ENCODE results near the gene SLC39A11.
A peak's percentile ranks its signal among the peaks of the same experiment; 100 is the strongest.
"Not testable (repeated sequence)": the region's sequence is repeated elsewhere in the genome, so short reads cannot be mapped to it uniquely, and the experiment has no call there.

SLC39A11 gene, protein sequence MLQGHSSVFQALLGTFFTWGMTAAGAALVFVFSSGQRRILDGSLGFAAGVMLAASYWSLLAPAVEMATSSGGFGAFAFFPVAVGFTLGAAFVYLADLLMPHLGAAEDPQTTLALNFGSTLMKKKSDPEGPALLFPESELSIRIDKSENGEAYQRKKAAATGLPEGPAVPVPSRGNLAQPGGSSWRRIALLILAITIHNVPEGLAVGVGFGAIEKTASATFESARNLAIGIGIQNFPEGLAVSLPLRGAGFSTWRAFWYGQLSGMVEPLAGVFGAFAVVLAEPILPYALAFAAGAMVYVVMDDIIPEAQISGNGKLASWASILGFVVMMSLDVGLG

DNA sequence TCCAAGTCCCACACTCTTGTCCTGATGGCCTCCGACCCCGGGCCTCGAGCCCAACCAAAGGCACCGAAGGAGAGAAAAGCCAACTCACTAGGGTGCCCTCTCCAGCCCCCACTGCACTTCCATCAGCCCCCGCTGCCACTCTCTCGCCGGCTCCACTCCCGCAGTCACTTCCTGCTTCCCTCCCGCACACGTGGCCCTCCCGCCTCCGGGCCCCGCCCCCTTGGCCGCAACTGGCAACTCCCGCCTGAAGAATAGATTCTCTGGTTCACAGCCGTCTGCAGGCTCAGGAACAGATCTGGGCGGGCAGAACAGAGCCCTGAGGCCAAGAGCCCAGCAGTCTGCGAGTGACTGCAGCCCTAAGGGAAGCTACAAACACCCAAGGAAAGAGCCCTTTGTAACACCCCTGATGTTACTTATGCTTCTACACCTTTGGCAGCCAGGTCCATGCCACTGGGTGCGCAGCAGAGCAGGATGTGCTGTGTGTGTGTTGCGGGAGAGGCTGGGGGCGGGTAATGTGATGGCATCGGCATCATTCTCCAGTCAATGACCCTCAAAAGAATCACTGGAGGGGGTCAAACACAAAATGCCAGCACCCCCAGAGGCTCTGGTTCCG is at the start of gene SLC39A11:
SLC39A11 (minus strand) TSS at position 166 of the 613 bp plus-strand sequence. CDS start 3,924 bp downstream, outside the sequence.
- H3K9me3 ChIP-seq (ENCODE audit: control insufficient read depth in 2 of 2, low read length in 2 of 2), result no peaks in the 10 kb centered on the region
- H3K27ac ChIP-seq (ENCODE audit: low read depth in 2 of 2, low read length in 2 of 2), result peak within 1 kb of the TSS; percentile 6 to 48
- peak within 1 kb of the TSS; percentile 87 to 90 for H3K4me3 ChIP-seq (ENCODE audit: low read length in 2 of 2)
- H3K36me3 ChIP-seq (ENCODE audit: control insufficient read depth in 2 of 2, insufficient read depth in 2 of 2, low read length in 2 of 2), result no peaks in the 10 kb centered on the region
- H3K9ac ChIP-seq (ENCODE audit: low read depth in 1 of 2, low read length in 2 of 2), result peak within 1 kb of the TSS; percentile 34 to 66
- peaks cover 10 to 13% of the 10 kb centered on the region in 2 donors for H3K4me1 ChIP-seq (ENCODE audit: control insufficient read depth in 2 of 2, insufficient read depth in 2 of 2, low read length in 2 of 2)
- peaks cover 0 to 2% of the 10 kb centered on the region in 2 donors for H3K27me3 ChIP-seq (ENCODE audit: control insufficient read depth in 2 of 2, insufficient read depth in 2 of 2, low read length in 2 of 2)

DNA sequence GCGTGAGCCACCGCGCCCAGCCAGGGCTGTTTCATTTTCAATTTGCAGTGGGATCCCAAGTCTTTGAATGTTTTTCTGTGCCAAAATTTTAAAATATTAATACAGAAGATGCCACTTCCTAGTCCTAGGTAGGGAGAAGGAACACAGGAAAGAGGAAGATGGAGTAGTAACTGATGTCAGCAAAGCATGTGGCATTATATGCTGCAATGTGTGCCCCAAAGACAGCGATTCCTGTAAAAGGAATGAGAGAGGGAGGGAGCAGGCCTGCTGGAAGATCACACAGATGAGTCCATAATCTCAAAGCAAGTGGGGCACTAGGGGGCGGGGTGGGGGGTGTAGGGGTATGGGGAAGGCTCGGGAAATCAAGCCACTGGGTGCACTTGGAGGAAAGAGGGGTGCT is 48.9 kb upstream of the SLC39A11 start:
- Histone ChIP-seq H3K27ac (ENCODE audit: low read depth in 2 of 2, low read length in 2 of 2) (no peak overlapping the region), H3K4me3 (ENCODE audit: low read length in 2 of 2) (no peak overlapping the region), H3K36me3 (ENCODE audit: control insufficient read depth in 2 of 2, insufficient read depth in 2 of 2, low read length in 2 of 2) (no peaks in the 10 kb centered on the region), H3K9ac (ENCODE audit: low read depth in 1 of 2, low read length in 2 of 2) (no peak overlapping the region), H3K4me1 (ENCODE audit: control insufficient read depth in 2 of 2, insufficient read depth in 2 of 2, low read length in 2 of 2) (no peaks in the 10 kb centered on the region), H3K27me3 (ENCODE audit: control insufficient read depth in 2 of 2, insufficient read depth in 2 of 2, low read length in 2 of 2) (peaks cover 0 to 4% of the 10 kb centered on the region in 2 donors), H3K9me3 (ENCODE audit: control insufficient read depth in 2 of 2, low read length in 2 of 2) (peaks cover 0 to 4% of the 10 kb centered on the region in 2 donors)

DNA sequence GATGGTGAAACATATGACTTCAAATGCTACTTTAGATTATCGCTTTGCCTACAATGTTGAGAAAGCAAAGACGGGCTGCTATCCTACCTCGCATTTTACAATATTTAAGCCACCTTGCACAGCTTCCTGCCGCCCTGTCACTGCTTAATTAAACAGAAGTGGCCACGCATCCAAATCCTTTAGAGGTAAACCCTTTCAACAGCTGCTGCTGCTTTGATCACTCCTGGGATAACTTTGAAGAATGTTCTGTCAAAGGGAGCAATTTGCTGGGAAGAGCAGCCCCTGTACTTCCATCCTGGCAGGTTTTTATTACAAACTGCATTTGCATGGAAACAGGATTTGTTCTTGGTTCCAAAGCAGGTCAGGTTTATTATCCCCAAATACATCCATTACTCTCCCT is 48.1 kb upstream of the SLC39A11 start:
- Histone ChIP-seq H3K27ac (ENCODE audit: low read depth in 2 of 2, low read length in 2 of 2) (no peak overlapping the region), H3K36me3 (ENCODE audit: control insufficient read depth in 2 of 2, insufficient read depth in 2 of 2, low read length in 2 of 2) (no peaks in the 10 kb centered on the region), H3K9ac (ENCODE audit: low read depth in 1 of 2, low read length in 2 of 2) (no peak overlapping the region), H3K4me1 (ENCODE audit: control insufficient read depth in 2 of 2, insufficient read depth in 2 of 2, low read length in 2 of 2) (no peaks in the 10 kb centered on the region), H3K9me3 (ENCODE audit: control insufficient read depth in 2 of 2, low read length in 2 of 2) (peaks cover 0 to 3% of the 10 kb centered on the region in 2 donors), H3K4me3 (ENCODE audit: low read length in 2 of 2) (no peak overlapping the region), H3K27me3 (ENCODE audit: control insufficient read depth in 2 of 2, insufficient read depth in 2 of 2, low read length in 2 of 2) (peaks cover 0 to 4% of the 10 kb centered on the region in 2 donors)

DNA sequence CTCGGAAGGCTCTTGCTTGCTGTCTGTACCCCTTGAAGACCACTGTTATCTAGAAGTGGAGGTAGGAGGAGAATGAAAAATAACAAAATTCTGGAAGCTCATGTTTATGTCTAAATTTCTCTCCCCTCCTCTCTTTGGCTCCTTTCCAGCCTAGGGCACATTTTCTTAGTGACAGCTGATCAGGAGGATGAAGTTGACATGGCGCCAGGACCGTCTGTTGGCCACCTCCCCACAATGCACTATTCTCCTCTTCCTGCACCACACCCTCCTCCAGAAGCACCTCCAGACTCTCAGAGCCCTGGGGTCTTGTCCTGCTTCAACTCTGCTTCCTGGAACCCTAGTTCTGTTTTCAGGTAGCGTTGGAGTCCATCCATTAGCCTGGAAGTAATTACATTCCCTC is 46.8 kb upstream of the SLC39A11 start:
- Histone ChIP-seq H3K4me1 (ENCODE audit: control insufficient read depth in 2 of 2, insufficient read depth in 2 of 2, low read length in 2 of 2) (no peaks in the 10 kb centered on the region), H3K27me3 (ENCODE audit: control insufficient read depth in 2 of 2, insufficient read depth in 2 of 2, low read length in 2 of 2) (peaks cover 0 to 4% of the 10 kb centered on the region in 2 donors), H3K36me3 (ENCODE audit: control insufficient read depth in 2 of 2, insufficient read depth in 2 of 2, low read length in 2 of 2) (no peaks in the 10 kb centered on the region), H3K9ac (ENCODE audit: low read depth in 1 of 2, low read length in 2 of 2) (no peak overlapping the region), H3K4me3 (ENCODE audit: low read length in 2 of 2) (no peak overlapping the region), H3K27ac (ENCODE audit: low read depth in 2 of 2, low read length in 2 of 2) (no peak overlapping the region), H3K9me3 (ENCODE audit: control insufficient read depth in 2 of 2, low read length in 2 of 2) (no peaks in the 10 kb centered on the region)

DNA sequence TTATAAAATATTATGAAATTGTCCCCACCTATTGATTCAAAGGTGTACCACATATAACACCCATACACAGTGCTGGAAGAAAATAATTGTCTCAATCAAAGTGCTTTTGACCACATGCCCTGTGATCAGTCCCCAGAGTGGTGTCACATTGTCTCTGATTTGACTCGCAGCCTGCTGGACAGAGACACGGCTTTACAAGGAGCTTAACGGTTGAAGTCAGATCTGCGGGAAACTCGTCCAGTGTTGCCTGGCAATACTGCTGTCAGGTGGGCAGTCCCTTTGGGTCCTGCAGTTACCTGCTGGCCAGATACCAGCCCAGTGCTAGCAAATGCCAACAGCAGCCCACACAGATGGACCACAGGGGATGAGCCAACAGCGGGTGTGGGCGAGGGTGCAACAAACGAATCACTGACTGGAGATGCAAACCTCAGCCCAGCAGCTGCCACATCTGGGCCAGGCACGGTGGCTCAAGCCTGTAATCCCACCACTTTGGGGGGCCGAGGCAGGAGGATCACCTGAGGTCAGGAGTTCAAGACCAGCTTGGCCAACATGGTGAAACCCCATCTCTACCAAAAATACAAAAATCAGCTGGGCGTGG is 46.2 kb upstream of the SLC39A11 start:
- Histone ChIP-seq H3K4me3 (ENCODE audit: low read length in 2 of 2) (no peak overlapping the region), H3K36me3 (ENCODE audit: control insufficient read depth in 2 of 2, insufficient read depth in 2 of 2, low read length in 2 of 2) (no peaks in the 10 kb centered on the region), H3K9me3 (ENCODE audit: control insufficient read depth in 2 of 2, low read length in 2 of 2) (no peaks in the 10 kb centered on the region), H3K27ac (ENCODE audit: low read depth in 2 of 2, low read length in 2 of 2) (no peak overlapping the region), H3K9ac (ENCODE audit: low read depth in 1 of 2, low read length in 2 of 2) (no peak overlapping the region), H3K27me3 (ENCODE audit: control insufficient read depth in 2 of 2, insufficient read depth in 2 of 2, low read length in 2 of 2) (peaks cover 0 to 4% of the 10 kb centered on the region in 2 donors), H3K4me1 (ENCODE audit: control insufficient read depth in 2 of 2, insufficient read depth in 2 of 2, low read length in 2 of 2) (no peaks in the 10 kb centered on the region)

DNA sequence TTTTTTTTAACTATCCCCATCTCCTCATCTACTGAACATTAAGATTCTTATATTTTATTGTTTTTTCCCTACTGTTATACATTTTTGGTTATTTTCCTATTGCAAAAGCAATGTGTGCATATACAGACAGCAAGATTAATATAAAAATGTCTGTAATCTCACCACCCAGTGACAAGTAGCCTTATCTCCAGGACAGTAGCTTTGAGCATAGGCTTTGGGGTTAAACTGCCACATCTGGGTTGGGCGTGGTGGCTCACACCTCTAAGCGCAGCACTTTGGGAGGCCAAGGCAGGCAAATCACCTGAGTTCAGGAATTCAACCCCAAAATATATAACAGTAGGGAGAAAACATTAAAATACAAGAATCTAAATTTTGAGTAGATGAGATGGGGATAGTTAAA is 44.9 kb upstream of the SLC39A11 start:
- no peaks in the 10 kb centered on the region for H3K9me3 ChIP-seq (ENCODE audit: control insufficient read depth in 2 of 2, low read length in 2 of 2)
- H3K9ac ChIP-seq (ENCODE audit: low read depth in 1 of 2, low read length in 2 of 2), result no peak overlapping the region
- peaks cover 0 to 4% of the 10 kb centered on the region in 2 donors for H3K27me3 ChIP-seq (ENCODE audit: control insufficient read depth in 2 of 2, insufficient read depth in 2 of 2, low read length in 2 of 2)
- H3K4me1 ChIP-seq (ENCODE audit: control insufficient read depth in 2 of 2, insufficient read depth in 2 of 2, low read length in 2 of 2), result no peaks in the 10 kb centered on the region
- no peaks in the 10 kb centered on the region for H3K36me3 ChIP-seq (ENCODE audit: control insufficient read depth in 2 of 2, insufficient read depth in 2 of 2, low read length in 2 of 2)
- no peak overlapping the region for H3K27ac ChIP-seq (ENCODE audit: low read depth in 2 of 2, low read length in 2 of 2)
- no peak overlapping the region for H3K4me3 ChIP-seq (ENCODE audit: low read length in 2 of 2)

DNA sequence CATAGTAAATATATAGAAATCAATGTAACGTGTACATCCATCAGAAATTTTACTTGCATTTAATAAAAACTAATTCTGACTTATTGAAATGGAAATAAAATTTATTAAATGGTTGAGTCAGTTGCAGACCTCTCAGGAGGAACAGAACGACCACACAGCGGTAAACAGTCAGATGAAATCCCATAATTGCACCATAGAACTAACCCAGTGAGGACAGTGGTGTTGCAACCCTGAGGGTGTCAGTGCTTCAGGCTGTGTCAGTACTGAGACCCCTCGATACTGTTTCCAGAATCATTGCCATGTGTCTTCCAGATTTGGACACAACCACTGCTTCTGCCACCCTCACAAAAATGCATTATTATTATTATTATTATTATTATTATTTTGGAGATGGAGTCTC is 43.3 kb upstream of the SLC39A11 start:
- Histone ChIP-seq H3K27ac (ENCODE audit: low read depth in 2 of 2, low read length in 2 of 2) (no peak overlapping the region), H3K9me3 (ENCODE audit: control insufficient read depth in 2 of 2, low read length in 2 of 2) (no peaks in the 10 kb centered on the region), H3K4me1 (ENCODE audit: control insufficient read depth in 2 of 2, insufficient read depth in 2 of 2, low read length in 2 of 2) (no peaks in the 10 kb centered on the region), H3K36me3 (ENCODE audit: control insufficient read depth in 2 of 2, insufficient read depth in 2 of 2, low read length in 2 of 2) (no peaks in the 10 kb centered on the region), H3K4me3 (ENCODE audit: low read length in 2 of 2) (no peak overlapping the region), H3K9ac (ENCODE audit: low read depth in 1 of 2, low read length in 2 of 2) (no peak overlapping the region), H3K27me3 (ENCODE audit: control insufficient read depth in 2 of 2, insufficient read depth in 2 of 2, low read length in 2 of 2) (peaks cover 0 to 4% of the 10 kb centered on the region in 2 donors)

DNA sequence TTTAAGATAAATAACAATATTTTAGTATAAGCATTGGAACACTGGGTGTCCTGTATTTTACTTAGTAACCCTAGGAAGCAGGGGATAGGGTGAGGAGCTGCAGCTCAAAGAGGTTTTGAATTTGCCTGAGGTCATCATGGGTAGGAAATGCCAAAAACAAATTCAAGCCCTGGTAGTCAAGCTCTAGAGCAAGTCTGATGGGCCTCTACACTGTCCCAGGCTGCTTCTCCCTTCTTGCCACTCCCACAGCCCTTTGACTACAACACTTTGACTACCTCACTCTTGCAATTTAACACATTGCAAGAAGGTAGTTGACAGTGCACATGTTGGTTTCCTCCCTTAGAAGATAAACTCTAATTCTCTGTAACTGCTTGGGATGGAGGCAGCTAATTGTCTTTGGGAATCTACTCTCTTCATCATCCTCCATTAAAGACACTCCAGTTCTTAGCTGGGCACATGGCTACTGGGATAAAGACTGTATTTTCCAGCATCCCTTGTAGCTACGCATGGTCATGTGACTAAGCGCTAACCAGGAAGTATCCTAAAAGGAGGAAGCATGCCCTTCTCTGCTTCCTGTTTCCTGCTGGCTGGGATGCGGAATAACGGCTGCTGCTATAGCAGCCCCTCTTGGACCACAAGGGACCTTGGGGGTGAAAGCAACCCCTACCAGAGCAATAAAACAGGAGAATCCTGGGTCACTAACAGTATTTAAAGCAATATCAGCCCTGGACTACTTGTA is 41.6 kb upstream of the SLC39A11 start:
- H3K4me1 ChIP-seq (ENCODE audit: control insufficient read depth in 2 of 2, insufficient read depth in 2 of 2, low read length in 2 of 2), result no peaks in the 10 kb centered on the region
- no peak overlapping the region for H3K27ac ChIP-seq (ENCODE audit: low read depth in 2 of 2, low read length in 2 of 2)
- no peak overlapping the region for H3K4me3 ChIP-seq (ENCODE audit: low read length in 2 of 2)
- no peaks in the 10 kb centered on the region for H3K36me3 ChIP-seq (ENCODE audit: control insufficient read depth in 2 of 2, insufficient read depth in 2 of 2, low read length in 2 of 2)
- no peaks in the 10 kb centered on the region for H3K9me3 ChIP-seq (ENCODE audit: control insufficient read depth in 2 of 2, low read length in 2 of 2)
- no peak overlapping the region for H3K9ac ChIP-seq (ENCODE audit: low read depth in 1 of 2, low read length in 2 of 2)
- peaks cover 0 to 4% of the 10 kb centered on the region in 2 donors for H3K27me3 ChIP-seq (ENCODE audit: control insufficient read depth in 2 of 2, insufficient read depth in 2 of 2, low read length in 2 of 2)

DNA sequence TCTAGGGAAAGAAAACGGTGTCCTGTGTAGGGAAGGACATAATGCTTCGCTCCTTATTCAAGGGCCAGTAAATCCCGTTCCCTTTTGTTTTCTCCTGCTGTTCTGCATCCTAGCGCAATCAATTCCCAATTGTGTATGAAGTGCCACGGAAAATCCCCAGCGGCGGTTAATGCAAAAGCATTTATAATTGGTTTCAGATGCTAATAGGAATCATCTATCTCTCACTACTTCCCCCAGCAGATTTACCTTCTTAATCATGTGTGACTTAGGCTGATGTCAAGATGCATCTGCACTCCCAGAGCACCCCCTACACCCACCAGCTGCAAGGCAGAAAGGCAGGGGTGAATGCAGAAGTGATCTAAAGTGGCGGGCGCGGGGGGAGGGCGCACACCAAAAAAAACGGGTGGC is 39.6 kb upstream of the SLC39A11 start:
- H3K4me3 ChIP-seq (ENCODE audit: low read length in 2 of 2), result no peak overlapping the region
- no peak overlapping the region for H3K27ac ChIP-seq (ENCODE audit: low read depth in 2 of 2, low read length in 2 of 2)
- H3K36me3 ChIP-seq (ENCODE audit: control insufficient read depth in 2 of 2, insufficient read depth in 2 of 2, low read length in 2 of 2), result no peaks in the 10 kb centered on the region
- no peaks in the 10 kb centered on the region for H3K4me1 ChIP-seq (ENCODE audit: control insufficient read depth in 2 of 2, insufficient read depth in 2 of 2, low read length in 2 of 2)
- no peak overlapping the region for H3K9ac ChIP-seq (ENCODE audit: low read depth in 1 of 2, low read length in 2 of 2)
- no peaks in the 10 kb centered on the region for H3K9me3 ChIP-seq (ENCODE audit: control insufficient read depth in 2 of 2, low read length in 2 of 2)
- H3K27me3 ChIP-seq (ENCODE audit: control insufficient read depth in 2 of 2, insufficient read depth in 2 of 2, low read length in 2 of 2), result no peaks in the 10 kb centered on the region

DNA sequence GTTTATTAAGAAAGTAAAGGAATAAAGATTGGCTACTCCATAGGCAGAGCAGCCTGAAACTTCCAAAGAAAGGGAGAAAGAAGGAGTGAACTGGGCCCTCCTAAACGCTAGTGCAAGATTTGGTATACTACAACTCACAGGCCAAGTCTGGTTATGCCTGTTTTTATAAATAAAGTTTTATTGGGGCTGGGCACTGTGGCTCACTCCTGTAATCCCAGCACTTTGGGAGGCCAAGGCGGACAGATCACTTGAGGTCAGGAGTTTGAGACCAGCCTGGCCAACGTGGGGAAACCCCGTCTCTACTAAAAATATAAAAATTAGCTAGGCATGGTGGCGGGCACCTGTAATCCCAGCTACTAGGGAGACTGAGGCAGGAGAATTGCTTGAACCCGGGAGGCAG is 39.0 kb upstream of the SLC39A11 start:
- H3K9ac ChIP-seq (ENCODE audit: low read depth in 1 of 2, low read length in 2 of 2); H3K4me3 ChIP-seq (ENCODE audit: low read length in 2 of 2); H3K4me1 ChIP-seq (ENCODE audit: control insufficient read depth in 2 of 2, insufficient read depth in 2 of 2, low read length in 2 of 2); H3K36me3 ChIP-seq (ENCODE audit: control insufficient read depth in 2 of 2, insufficient read depth in 2 of 2, low read length in 2 of 2); H3K9me3 ChIP-seq (ENCODE audit: control insufficient read depth in 2 of 2, low read length in 2 of 2); H3K27me3 ChIP-seq (ENCODE audit: control insufficient read depth in 2 of 2, insufficient read depth in 2 of 2, low read length in 2 of 2); H3K27ac ChIP-seq (ENCODE audit: low read depth in 2 of 2, low read length in 2 of 2): not testable (repeated sequence)

Measured in mucosa of rectum (tissue), 2 donors.